ENCODE results near the gene TRIM27. TPM values are rescaled to one million over a fixed set of nuclear protein-coding genes. Genes with fewer than 3 reads are reported as not detected.

Gene TRIM27
- total RNA-seq, 1 donor from 2014 or later, result 58.4 TPM

Small RNAs within 50 kb of the gene (small RNA-seq; reads per million reads assigned to genes)
- gene RNU6-930P, result not detected

Other genes starting within 250 kb of the TRIM27 start
- gene ZNF311, start 81.3 kb upstream of the TRIM27 start, total RNA-seq, result 0.25 TPM
- gene OR2W1, start 121.2 kb upstream of the TRIM27 start, total RNA-seq, result not detected
- gene OR2B3, start 163.3 kb upstream of the TRIM27 start, total RNA-seq, result not detected
- gene OR2J1, start 175.5 kb upstream of the TRIM27 start, total RNA-seq, result not detected
- gene OR2J3, start 184.1 kb upstream of the TRIM27 start, total RNA-seq, result not detected
- not detected for gene OR2J2, start 246.9 kb upstream of the TRIM27 start, total RNA-seq